Esophagus squamous epithelium (tissue), 4 donors: Measurements from ENCODE around the gene UBAC2.

Experiments
- CTCF ChIP-seq, 6 experiments: fragments of 450-650 bp in 4 of 6; fragments of 200-600 bp in 2 of 6; sonication (generic) in 2 of 6; IDR thresholded peaks; one replicate each; pipeline ENCODE4 v1.5.1; 2016 to 2019; ENCODE audit warnings: antibody characterized with exemption in 6 of 6, mild to moderate bottlenecking in 4 of 6, moderate library complexity in 4 of 6
- POLR2A ChIP-seq, 4 donors: fragments of 450-650 bp; IDR thresholded peaks; one replicate each; pipeline ENCODE4 v1.6.1; 2017; ENCODE audit warnings: antibody characterized with exemption in 4 of 4, mild to moderate bottlenecking in 4 of 4, moderate library complexity in 3 of 4

GRCh38 chr13:99326012-99326411 is 125.4 kb downstream of the UBAC2 start:
- TF ChIP-seq POLR2A (IDR thresholded peaks at IDR 0.05): no peak
- TF ChIP-seq CTCF (IDR thresholded peaks at IDR 0.05): no peak
